ES-I3 (cell line): ENCODE results near the gene DAPK2.
"Not testable (repeated sequence)": the region's sequence is repeated elsewhere in the genome, so short reads cannot be mapped to it uniquely, and the experiment has no call there.

ENCODE experiments used
- H3K36me3 ChIP-seq: 2 replicates; pipeline ENCODE4 v1.6.1; 2013; ENCODE audit warnings: mild to moderate bottlenecking, low read length, control low read depth, moderate library complexity; ENCODE audit not compliant: insufficient read depth
- H3K4me1 ChIP-seq: 2 replicates; pipeline ENCODE4 v1.6.1; 2013; ENCODE audit warnings: mild to moderate bottlenecking, control low read depth, low read length; ENCODE audit not compliant: insufficient read depth
- H3K9ac ChIP-seq: 2 replicates; pipeline ENCODE4 v1.6.1; 2013; ENCODE audit warnings: low read depth, mild to moderate bottlenecking, low read length, moderate library complexity
- H3K9me3 ChIP-seq: 2 replicates; pipeline ENCODE4 v1.6.1; 2013; ENCODE audit warnings: mild to moderate bottlenecking, low read length, moderate library complexity; ENCODE audit not compliant: control insufficient read depth, insufficient read depth

DAPK2 gene

GRCh38 chr15:64046421-64047153, at the start of gene DAPK2:
DAPK2 (minus strand) TSS chr15:64046485; CDS start chr15:64040261, 6,224 bp downstream.
- peak within 1 kb of the TSS; percentile 65 for H3K9ac ChIP-seq
- no peaks in the 10 kb centered on the region for H3K9me3 ChIP-seq
- no peaks in the 10 kb centered on the region for H3K36me3 ChIP-seq
- peaks cover 3% of the 10 kb centered on the region; the same call in 1 of the 2 replicates for H3K4me1 ChIP-seq

GRCh38 chr15:64095431-64095794, 49.1 kb upstream of the DAPK2 start:
- Histone ChIP-seq H3K36me3 (no peaks in the 10 kb centered on the region), H3K9ac (peak overlapping the region; percentile 73; the same call in 1 of the 2 replicates), H3K9me3 (no peaks in the 10 kb centered on the region), H3K4me1 (peaks cover 10% of the 10 kb centered on the region)

- Histone ChIP-seq H3K9me3 (no peaks in the 10 kb centered on the region), H3K4me1 (peaks cover 10% of the 10 kb centered on the region), H3K36me3 (no peaks in the 10 kb centered on the region), H3K9ac (peak within 1 kb of the TSS; percentile 95)
Observed at GRCh38 chr15:64093627-64094417, 47.5 kb upstream of the DAPK2 start, which contains the start of gene CIAO2A. CIAO2A (minus strand) TSS chr15:64093838; CDS start chr15:64093768, 70 bp downstream.

GRCh38 chr15:64092864-64093626, 46.8 kb upstream of the DAPK2 start:
- Histone ChIP-seq H3K9me3 (no peaks in the 10 kb centered on the region), H3K4me1 (peaks cover 10% of the 10 kb centered on the region), H3K36me3 (no peaks in the 10 kb centered on the region; the same call in 1 of the 2 replicates), H3K9ac (peak overlapping the region; percentile 95)

GRCh38 chr15:64092075-64092820, 46.0 kb upstream of the DAPK2 start:
- Histone ChIP-seq H3K9me3 (no peaks in the 10 kb centered on the region), H3K36me3 (no peaks in the 10 kb centered on the region; the same call in 1 of the 2 replicates), H3K9ac (peak overlapping the region; percentile 95; the same call in 1 of the 2 replicates), H3K4me1 (peaks cover 10% of the 10 kb centered on the region)

GRCh38 chr15:64090527-64090926, 44.2 kb upstream of the DAPK2 start:
- H3K9me3 ChIP-seq = no peaks in the 10 kb centered on the region
- H3K36me3 ChIP-seq = no peaks in the 10 kb centered on the region; the same call in 1 of the 2 replicates
- no peak overlapping the region for H3K9ac ChIP-seq
- peaks cover 10% of the 10 kb centered on the region for H3K4me1 ChIP-seq

GRCh38 chr15:64089543-64090280, 43.4 kb upstream of the DAPK2 start:
- peaks cover 6% of the 10 kb centered on the region for H3K4me1 ChIP-seq
- H3K36me3 ChIP-seq = no peaks in the 10 kb centered on the region; the same call in 1 of the 2 replicates
- no peaks in the 10 kb centered on the region for H3K9me3 ChIP-seq
- H3K9ac ChIP-seq = no peak overlapping the region

- Histone ChIP-seq H3K4me1 (no peaks in the 10 kb centered on the region), H3K9ac (no peak overlapping the region), H3K36me3 (no peaks in the 10 kb centered on the region), H3K9me3 (no peaks in the 10 kb centered on the region)
Observed at GRCh38 chr15:64082757-64083156, 36.5 kb upstream of the DAPK2 start.

- H3K9ac ChIP-seq, H3K36me3 ChIP-seq, H3K9me3 ChIP-seq, H3K4me1 ChIP-seq: not testable (repeated sequence)
Observed at GRCh38 chr15:64073496-64073895, 27.2 kb upstream of the DAPK2 start.

- peaks cover 10% of the 10 kb centered on the region; the same call in 1 of the 2 replicates for H3K36me3 ChIP-seq
- H3K9me3 ChIP-seq = no peaks in the 10 kb centered on the region
- H3K9ac ChIP-seq = no peak overlapping the region
- no peaks in the 10 kb centered on the region for H3K4me1 ChIP-seq
Observed at GRCh38 chr15:64072812-64073211, 26.5 kb upstream of the DAPK2 start.

- Histone ChIP-seq H3K9me3 (no peaks in the 10 kb centered on the region), H3K4me1 (no peaks in the 10 kb centered on the region), H3K36me3 (peaks cover 10% of the 10 kb centered on the region; the same call in 1 of the 2 replicates), H3K9ac (no peak overlapping the region)
Observed at GRCh38 chr15:64071931-64072765, 25.9 kb upstream of the DAPK2 start.

- Histone ChIP-seq H3K9me3 (no peaks in the 10 kb centered on the region), H3K36me3 (peaks cover 10% of the 10 kb centered on the region; the same call in 1 of the 2 replicates), H3K9ac (no peak overlapping the region), H3K4me1 (no peaks in the 10 kb centered on the region)
Observed at GRCh38 chr15:64070965-64071851, 24.9 kb upstream of the DAPK2 start.
